Caco-2 (cell line): ENCODE results near the gene SLC35G2. TPM values are rescaled to one million over a fixed set of nuclear protein-coding genes. Genes with fewer than 3 reads are reported as not detected.
A peak's percentile ranks its signal among the peaks of the same experiment; 100 is the strongest.
"Not testable (repeated sequence)": the region's sequence is repeated elsewhere in the genome, so short reads cannot be mapped to it uniquely, and the experiment has no call there.

Source experiments
- BruUV-seq: library from RNA; stranded (reverse); fragments of 400-500 nt; replicated peaks from 2 replicates; lab custom pipeline; 2021; lab: Mats Ljungman, UMichigan
- CTCF ChIA-PET: fragments of 300-600 bp; sonication (Branson Sonifier 250); formaldehyde crosslinking; loops from one replicate; lab custom pipeline; 2022; ENCODE audit warnings: antibody characterized with exemption; lab: Charles Lee
- POLR2A ChIA-PET: fragments of 300-600 bp; sonication (Branson Sonifier 250); formaldehyde crosslinking; loops from one replicate; lab custom pipeline; 2022; ENCODE audit warnings: antibody characterized with exemption; lab: Charles Lee
- DNase-seq, 2 experiments: peaks; one replicate each; pipeline versions ENCODE4 v3.0.0 to v3.0.0-alpha.2; 2020 to 2022
- H3K27me3 ChIP-seq: replicated peaks from 2 replicates; pipeline ENCODE4 v1.6.0; 2011; ENCODE audit warnings: low read length; ENCODE audit not compliant: control insufficient read depth, insufficient read depth
- H3K36me3 ChIP-seq: 2 replicates; pipeline ENCODE4 v1.5.1; 2011; ENCODE audit warnings: low read length; ENCODE audit not compliant: control insufficient read depth, insufficient read depth
- H3K4me1 ChIP-seq: fragments of 250-450 bp; sonication (Bioruptor Pico); 2 replicates; pipeline ENCODE4 v1.5.1; 2020; ENCODE audit warnings: mild to moderate bottlenecking
- H3K4me3 ChIP-seq: 2 replicates; pipeline ENCODE4 v1.5.1; 2011; ENCODE audit warnings: low read depth, mild to moderate bottlenecking, control low read depth, low read length
- H3K9me3 ChIP-seq: fragments of 250-450 bp; sonication (Bioruptor Pico); 2 replicates; pipeline ENCODE4 v1.5.1; 2020; ENCODE audit warnings: mild to moderate bottlenecking, moderate library complexity
- H3K27ac Mint-ChIP-seq: one replicate; pipeline ENCODE4 v1.8.0; 2022; ENCODE audit warnings: mixed read lengths; ENCODE audit not compliant: unreplicated experiment
- H3K27me3 Mint-ChIP-seq: one replicate; pipeline ENCODE4 v1.8.0; 2022; ENCODE audit warnings: mixed read lengths; ENCODE audit not compliant: insufficient read depth, unreplicated experiment
- H3K36me3 Mint-ChIP-seq: one replicate; pipeline ENCODE4 v1.8.0; 2022; ENCODE audit warnings: mild to moderate bottlenecking, mixed read lengths; ENCODE audit not compliant: insufficient read depth, unreplicated experiment
- H3K4me1 Mint-ChIP-seq: one replicate; pipeline ENCODE4 v1.8.0; 2022; ENCODE audit warnings: low read depth, mixed read lengths; ENCODE audit not compliant: unreplicated experiment
- H3K4me3 Mint-ChIP-seq: one replicate; pipeline ENCODE4 v1.8.0; 2022; ENCODE audit warnings: mild to moderate bottlenecking, moderate library complexity, mixed read lengths; ENCODE audit not compliant: unreplicated experiment
- H3K9me3 Mint-ChIP-seq: one replicate; pipeline ENCODE4 v1.8.0; 2022; ENCODE audit warnings: mixed read lengths; ENCODE audit not compliant: unreplicated experiment
- intact Hi-C: fragments of 100-400 bp; cut with micrococcal nuclease; formaldehyde crosslinking; loops from one replicate; pipeline ENCODE4 v1.10.0; 2022; ENCODE audit not compliant: unreplicated experiment
- total RNA-seq: library from RNA; stranded (reverse); gene quantifications from 2 replicates; pipeline ENCODE4 v1.2.3, GENCODE V29; 2022
- TF ChIP-seq, protein P1 (sequence below), 2 experiments: fragments of 200-600 bp in 1 of 2; IDR thresholded peaks; 1 replicate in 1 of 2; 2 replicates in 1 of 2; pipeline versions ENCODE4 v1.5.1 to v1.8.0; 2011 to 2022; ENCODE audit warnings: antibody characterized with exemption in 1 of 2, control low read depth in 1 of 2, inconsistent platforms in 1 of 2, low read depth in 1 of 2, low read length in 1 of 2, mild to moderate bottlenecking in 1 of 2, moderate library complexity in 1 of 2; ENCODE audit not compliant: insufficient read depth in 1 of 2, severe bottlenecking in 1 of 2, unreplicated experiment in 1 of 2

The SLC35G2 gene
- total RNA-seq, 1 experiment from 2014 or later, result 4.2 TPM

DNA sequence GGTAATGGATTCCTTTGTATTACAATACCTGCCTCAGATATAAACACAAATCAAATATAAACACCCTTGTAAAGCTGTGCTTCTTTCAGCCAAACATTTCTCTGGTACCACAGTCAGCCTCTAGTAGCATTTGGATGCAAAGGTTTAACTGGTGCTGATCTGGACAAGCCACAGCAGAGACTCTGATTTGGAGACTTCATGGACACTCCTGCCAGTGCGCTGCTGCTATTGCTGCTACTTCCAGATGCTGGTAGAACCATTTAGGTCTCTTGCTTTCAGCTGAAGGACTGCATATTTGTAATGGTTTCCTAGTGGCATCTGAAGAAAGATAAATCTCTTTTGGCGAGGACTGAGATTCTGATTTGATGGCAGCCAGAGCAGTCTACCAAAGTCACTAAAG is 80.0 kb downstream of the SLC35G2 start:
- Mint-ChIP-seq H3K27me3 (no peaks in the 10 kb centered on the region), H3K9me3 (peaks cover 35% of the 10 kb centered on the region), H3K4me3 (no peak overlapping the region), H3K27ac (peak overlapping the region; percentile 49), H3K36me3 (peaks cover 24% of the 10 kb centered on the region), H3K4me1 (peaks cover 28% of the 10 kb centered on the region)
- no peaks in the 10 kb centered on the region for H3K36me3 ChIP-seq
- H3K9me3 ChIP-seq, result peaks cover 19% of the 10 kb centered on the region
- no peak for DNase-seq
- no peak overlapping the region for H3K4me3 ChIP-seq
- TF ChIP-seq, protein P1, sequence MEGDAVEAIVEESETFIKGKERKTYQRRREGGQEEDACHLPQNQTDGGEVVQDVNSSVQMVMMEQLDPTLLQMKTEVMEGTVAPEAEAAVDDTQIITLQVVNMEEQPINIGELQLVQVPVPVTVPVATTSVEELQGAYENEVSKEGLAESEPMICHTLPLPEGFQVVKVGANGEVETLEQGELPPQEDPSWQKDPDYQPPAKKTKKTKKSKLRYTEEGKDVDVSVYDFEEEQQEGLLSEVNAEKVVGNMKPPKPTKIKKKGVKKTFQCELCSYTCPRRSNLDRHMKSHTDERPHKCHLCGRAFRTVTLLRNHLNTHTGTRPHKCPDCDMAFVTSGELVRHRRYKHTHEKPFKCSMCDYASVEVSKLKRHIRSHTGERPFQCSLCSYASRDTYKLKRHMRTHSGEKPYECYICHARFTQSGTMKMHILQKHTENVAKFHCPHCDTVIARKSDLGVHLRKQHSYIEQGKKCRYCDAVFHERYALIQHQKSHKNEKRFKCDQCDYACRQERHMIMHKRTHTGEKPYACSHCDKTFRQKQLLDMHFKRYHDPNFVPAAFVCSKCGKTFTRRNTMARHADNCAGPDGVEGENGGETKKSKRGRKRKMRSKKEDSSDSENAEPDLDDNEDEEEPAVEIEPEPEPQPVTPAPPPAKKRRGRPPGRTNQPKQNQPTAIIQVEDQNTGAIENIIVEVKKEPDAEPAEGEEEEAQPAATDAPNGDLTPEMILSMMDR (IDR thresholded peaks at IDR 0.05; ENCODE audit: insufficient read depth in 1 of 2, low read depth in 1 of 2, low read length in 1 of 2, severe bottlenecking in 1 of 2, unreplicated experiment in 1 of 2), result no peak
- BruUV-seq, result no TSS peak
- intact Hi-C loops, result no loop called here
- CTCF ChIA-PET, result no interaction called here
- H3K4me1 ChIP-seq, result peaks cover 37% of the 10 kb centered on the region
- no peaks in the 10 kb centered on the region for H3K27me3 ChIP-seq
- POLR2A ChIA-PET, result interaction anchor here (0.6 kb wide), 1 partner anchor 37 kb away, joined by 4 read pairs; the partner anchor contains the start of gene NCK1

DNA sequence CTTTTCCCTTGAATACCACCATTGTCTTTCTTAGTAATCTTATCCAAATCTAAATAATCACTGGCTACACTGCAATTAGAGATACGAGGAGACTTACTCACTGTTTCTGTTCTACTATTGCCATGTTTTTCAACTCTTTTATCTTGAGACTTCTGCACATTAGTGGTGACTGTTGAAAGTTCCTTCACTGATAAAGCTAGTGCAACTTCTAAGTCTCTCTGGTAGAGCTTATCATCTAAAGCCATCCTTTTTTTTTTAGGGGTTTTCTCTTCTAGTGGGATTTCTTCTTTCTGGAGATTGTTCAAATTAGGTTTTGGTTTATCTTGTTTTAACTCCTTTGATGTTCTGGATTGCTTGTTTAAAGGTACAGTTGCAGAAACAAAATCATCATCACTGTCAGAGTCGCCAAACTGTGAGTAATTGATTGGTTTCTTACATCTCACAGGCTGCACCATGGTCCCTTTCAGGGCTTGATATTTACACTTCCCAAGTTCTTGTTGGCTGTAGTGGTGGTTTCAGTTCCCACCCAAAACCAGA is 80.8 kb downstream of the SLC35G2 start:
- peak overlapping the region; percentile 49 for H3K27ac Mint-ChIP-seq
- Histone ChIP-seq H3K4me1 (peaks cover 32% of the 10 kb centered on the region), H3K4me3 (no peak overlapping the region), H3K9me3 (peaks cover 26% of the 10 kb centered on the region), H3K36me3 (no peaks in the 10 kb centered on the region), H3K27me3 (no peaks in the 10 kb centered on the region)
- TF ChIP-seq, protein P1 (IDR thresholded peaks at IDR 0.05; ENCODE audit: insufficient read depth in 1 of 2, low read depth in 1 of 2, low read length in 1 of 2, severe bottlenecking in 1 of 2, unreplicated experiment in 1 of 2), result no peak
- H3K27me3 Mint-ChIP-seq, result no peaks in the 10 kb centered on the region
- POLR2A ChIA-PET, result interaction anchor here (0.6 kb wide), 1 partner anchor 38 kb away, joined by 4 read pairs; the partner anchor contains the start of gene NCK1
- CTCF ChIA-PET, result no interaction called here
- H3K4me1 Mint-ChIP-seq, result peaks cover 24% of the 10 kb centered on the region
- H3K4me3 Mint-ChIP-seq, result peak overlapping the region; percentile 9
- no TSS peak for BruUV-seq
- H3K36me3 Mint-ChIP-seq, result peaks cover 26% of the 10 kb centered on the region
- intact Hi-C loops, result no loop called here
- DNase-seq, result peak; percentile 32 to 38
- peaks cover 37% of the 10 kb centered on the region for H3K9me3 Mint-ChIP-seq

DNA sequence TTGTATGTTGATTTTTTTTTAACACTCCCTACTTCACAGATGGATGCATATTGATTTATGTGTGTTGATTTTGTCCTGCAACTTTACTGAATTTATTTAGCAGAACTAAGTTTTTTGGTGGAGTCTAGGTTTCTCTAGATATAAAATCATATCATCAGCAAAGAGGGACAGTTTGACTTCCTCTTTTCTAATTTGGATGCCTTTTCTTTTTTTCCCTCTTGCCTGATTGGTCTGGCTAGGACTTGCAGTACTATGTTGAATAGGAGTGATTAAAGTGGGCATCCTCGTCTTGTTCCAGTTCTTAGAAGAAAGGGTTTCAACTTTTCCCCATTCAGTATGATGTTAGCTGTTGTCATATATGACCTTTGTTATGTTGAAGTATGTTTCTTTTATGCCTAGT is 81.8 kb downstream of the SLC35G2 start:
- H3K27ac Mint-ChIP-seq, H3K4me3 Mint-ChIP-seq, H3K36me3 ChIP-seq, H3K27me3 Mint-ChIP-seq, intact Hi-C loops, CTCF ChIA-PET, H3K27me3 ChIP-seq, POLR2A ChIA-PET, DNase-seq, BruUV-seq, H3K4me3 ChIP-seq: not testable (repeated sequence)
- Histone ChIP-seq H3K9me3 (peaks cover 26% of the 10 kb centered on the region), H3K4me1 (peaks cover 32% of the 10 kb centered on the region)
- H3K9me3 Mint-ChIP-seq, result peaks cover 37% of the 10 kb centered on the region
- peaks cover 24% of the 10 kb centered on the region for H3K4me1 Mint-ChIP-seq
- H3K36me3 Mint-ChIP-seq, result peaks cover 36% of the 10 kb centered on the region
